Activated CD4-positive, alpha-beta T cell treated with anti-CD3 and anti-CD28 coated beads, Interleukin-2, amount 50 U/mL, for 16 hours (primary cell): ENCODE data around the gene LAMA2.
"Not testable (repeated sequence)": the region's sequence is repeated elsewhere in the genome, so short reads cannot be mapped to it uniquely, and the experiment has no call there.

ENCODE experiments used
- DNase-seq: peaks from one replicate; pipeline ENCODE4 v3.0.0-alpha.2; 2020

The LAMA2 gene

GRCh38 chr6:129133770-129134192 is 250.8 kb downstream of the LAMA2 start:
- DNase-seq = no peak

- DNase-seq = no peak
Observed at GRCh38 chr6:129134535-129134934, 251.6 kb downstream of the LAMA2 start.

GRCh38 chr6:129135451-129135850 is 252.5 kb downstream of the LAMA2 start:
- DNase-seq = no peak

DNA sequence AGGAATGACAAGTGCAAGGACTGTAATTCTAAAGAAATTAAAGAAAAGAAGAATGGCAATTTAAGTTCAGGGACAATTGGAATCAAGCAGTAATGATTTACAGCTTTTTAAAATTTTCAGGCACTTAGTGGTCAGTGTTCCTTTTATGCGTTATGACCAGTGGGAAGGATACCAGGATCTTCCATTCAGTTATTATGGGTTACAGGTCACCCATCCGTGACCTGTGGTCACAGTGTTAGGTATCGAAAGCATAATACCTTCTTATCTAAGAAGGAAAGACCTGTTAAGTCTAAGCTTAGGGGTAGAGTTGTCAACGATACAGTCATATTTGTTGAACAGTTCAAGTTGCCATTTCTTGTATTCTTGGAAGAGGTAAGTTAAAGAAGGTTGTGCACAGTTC is 253.8 kb downstream of the LAMA2 start:
- no peak for DNase-seq

DNA sequence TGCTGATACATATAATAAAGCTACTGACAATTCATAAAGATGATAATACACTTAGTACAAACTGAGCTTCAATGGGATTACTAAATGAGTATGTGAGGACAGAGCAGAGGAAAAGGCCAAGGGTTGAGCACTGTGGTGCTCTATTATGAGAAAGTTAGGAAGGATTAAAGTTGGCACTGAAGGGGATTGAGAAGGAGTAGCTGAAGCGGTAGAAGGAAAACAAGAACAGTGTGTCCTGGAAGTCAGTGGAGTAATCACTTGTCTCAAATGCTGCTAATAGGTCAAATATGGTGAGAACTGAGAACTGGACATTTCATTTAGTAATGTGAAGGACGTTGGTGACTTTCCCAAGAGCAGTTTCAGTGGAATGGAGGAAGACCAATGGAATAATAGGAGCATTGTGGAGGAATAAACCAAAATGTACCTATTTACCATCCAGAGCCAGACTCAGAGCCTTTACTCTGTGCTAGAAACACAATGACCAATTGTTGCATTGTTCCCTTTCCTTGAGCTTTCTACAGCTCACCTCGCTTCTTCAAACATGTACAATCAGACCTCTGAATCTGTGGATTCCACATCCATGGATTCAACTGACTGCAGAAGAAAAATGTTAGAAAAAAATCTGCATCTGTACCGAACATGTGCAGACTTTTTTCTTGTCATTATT is 255.9 kb downstream of the LAMA2 start:
- no peak for DNase-seq

GRCh38 chr6:129140526-129140925 is 257.6 kb downstream of the LAMA2 start:
- no peak for DNase-seq

DNA sequence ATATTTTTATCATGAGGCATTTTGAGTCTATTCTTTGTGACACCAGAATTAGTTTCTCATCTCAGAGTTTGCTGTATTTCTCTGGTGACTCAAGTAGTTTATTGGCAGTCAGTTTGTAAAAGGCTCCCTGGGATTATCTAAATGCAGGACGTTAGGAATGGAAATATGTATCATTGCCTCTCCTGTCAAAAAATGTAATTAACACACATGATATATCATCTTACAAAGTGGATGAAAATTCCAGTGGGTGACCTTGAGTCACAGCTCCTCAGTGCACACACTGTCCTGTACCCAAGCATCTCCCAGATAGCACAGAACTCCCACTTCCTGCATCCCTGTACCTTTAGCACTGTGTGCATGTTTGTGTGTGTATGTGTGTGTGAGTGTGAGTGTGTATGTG is 258.6 kb downstream of the LAMA2 start:
- no peak for DNase-seq

- DNase-seq = no peak
Observed at GRCh38 chr6:129146902-129147301, 264.0 kb downstream of the LAMA2 start.

DNA sequence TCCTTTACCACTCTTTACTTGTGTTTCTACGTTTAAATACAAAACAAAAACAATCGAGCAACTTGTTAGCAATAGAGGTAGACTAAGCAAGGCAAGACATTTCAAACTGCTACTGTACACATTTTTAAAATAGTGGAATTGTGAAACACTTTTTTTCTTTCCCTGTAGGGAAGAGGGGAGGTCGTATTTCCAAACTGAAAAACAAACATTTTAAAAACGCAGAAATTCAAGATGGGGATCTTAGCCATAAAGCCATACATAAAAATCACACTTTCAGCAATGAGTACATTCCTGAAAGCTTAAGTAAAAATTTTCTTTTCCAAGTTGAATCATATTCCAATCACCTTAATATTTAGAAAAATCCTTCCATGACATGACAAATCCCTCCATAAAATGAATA is 267.6 kb downstream of the LAMA2 start:
- DNase-seq = no peak

- no peak for DNase-seq
Observed at GRCh38 chr6:129153257-129153656, 270.3 kb downstream of the LAMA2 start.

- not testable (repeated sequence) for DNase-seq
Observed at GRCh38 chr6:129159242-129159641, 276.3 kb downstream of the LAMA2 start.

DNA sequence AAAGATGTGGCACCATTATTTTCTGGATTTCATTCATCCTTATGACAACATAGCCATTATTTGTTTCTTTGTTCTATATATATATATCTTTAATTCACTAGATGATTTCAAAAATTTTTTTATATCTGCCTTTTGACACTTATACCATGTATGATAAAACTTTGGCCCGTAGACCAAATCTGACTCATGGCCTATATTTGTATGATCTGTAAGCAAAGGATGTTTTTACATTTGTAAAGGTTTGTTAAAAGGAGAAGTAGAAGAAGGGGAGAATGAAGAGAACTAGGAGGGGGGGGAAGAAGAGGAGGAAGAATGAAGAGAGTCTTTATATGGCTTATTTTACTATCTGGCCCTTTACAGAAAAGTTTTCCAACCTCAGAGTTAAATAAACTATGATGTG is 279.7 kb downstream of the LAMA2 start:
- DNase-seq = no peak

- DNase-seq = no peak
Observed at GRCh38 chr6:129163551-129163950, 280.6 kb downstream of the LAMA2 start.

GRCh38 chr6:129164032-129164431 is 281.1 kb downstream of the LAMA2 start:
- no peak for DNase-seq

DNA sequence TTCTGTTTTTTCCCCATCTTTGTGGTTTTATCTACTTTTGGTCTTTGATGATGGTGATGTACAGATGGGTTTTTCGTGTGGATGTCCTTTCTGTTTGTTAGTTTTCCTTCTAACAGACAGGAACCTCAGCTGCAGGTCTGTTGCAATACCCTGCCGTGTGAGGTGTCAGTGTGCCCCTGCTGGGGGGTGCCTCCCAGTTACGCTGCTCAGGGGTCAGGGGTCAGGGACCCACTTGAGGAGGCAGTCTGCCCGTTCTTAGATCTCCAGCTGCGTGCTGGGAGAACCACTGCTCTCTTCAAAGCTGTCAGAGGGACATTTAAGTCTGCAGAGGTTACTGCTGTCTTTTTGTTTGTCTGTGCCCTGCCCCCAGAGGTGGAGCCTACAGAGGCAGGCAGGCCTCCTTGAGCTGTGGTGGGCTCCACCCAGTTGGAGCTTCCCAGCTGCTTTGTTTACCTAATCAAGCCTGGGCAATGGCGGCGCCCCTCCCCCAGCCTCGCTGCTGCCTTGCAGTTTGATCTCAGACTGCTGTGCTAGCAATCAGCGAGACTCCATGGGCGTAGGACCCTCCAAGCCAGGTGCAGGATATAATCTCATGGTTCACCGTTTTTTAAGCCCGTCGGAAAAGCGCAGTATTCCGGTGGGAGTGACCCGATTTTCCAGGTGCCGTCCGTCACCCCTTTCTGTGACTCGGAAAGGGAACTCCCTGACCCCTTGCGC is 289.5 kb downstream of the LAMA2 start:
- DNase-seq = not testable (repeated sequence)

- DNase-seq = no peak
Observed at GRCh38 chr6:129175066-129175465, 292.1 kb downstream of the LAMA2 start.

- no peak for DNase-seq
Observed at GRCh38 chr6:129177801-129178200, 294.9 kb downstream of the LAMA2 start.

- no peak for DNase-seq
Observed at GRCh38 chr6:129179283-129179682, 296.3 kb downstream of the LAMA2 start.

DNA sequence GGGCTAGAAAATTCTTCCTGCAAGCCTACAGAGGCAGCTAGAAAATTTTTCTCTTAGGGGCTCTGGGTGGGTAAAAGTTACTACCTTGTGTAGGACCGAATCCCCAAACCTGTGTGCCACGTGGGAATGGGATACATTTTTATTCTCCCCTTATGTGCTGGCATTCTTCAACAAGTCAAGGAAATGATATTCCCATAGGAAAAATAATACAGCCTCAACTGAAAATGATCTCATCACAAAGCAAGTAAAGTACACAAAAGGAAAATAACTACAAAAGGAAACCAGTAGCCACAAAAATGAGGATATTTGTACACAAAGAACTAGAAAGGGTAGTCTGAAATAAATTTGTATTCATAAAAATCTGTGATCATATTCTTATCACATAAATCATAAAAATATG is 298.1 kb downstream of the LAMA2 start:
- DNase-seq = no peak

- DNase-seq = no peak
Observed at GRCh38 chr6:129183187-129183591, 300.3 kb downstream of the LAMA2 start.

GRCh38 chr6:129183681-129184301 is 300.9 kb downstream of the LAMA2 start:
- no peak for DNase-seq

- DNase-seq = no peak
Observed at GRCh38 chr6:129184324-129184723, 301.4 kb downstream of the LAMA2 start.

- no peak for DNase-seq
Observed at GRCh38 chr6:129184808-129185366, 301.9 kb downstream of the LAMA2 start.

- DNase-seq = no peak
Observed at GRCh38 chr6:129186988-129187387, 304.1 kb downstream of the LAMA2 start.
